GM12874 (cell line): ENCODE measurements around the gene TRAK2.

Experiments used
- TF ChIP-seq, protein P1 (sequence below): IDR thresholded peaks from 2 replicates; pipeline ENCODE4 v1.5.1; 2011; ENCODE audit warnings: low read depth, mild to moderate bottlenecking, control low read depth, low read length, moderate library complexity; ENCODE audit not compliant: insufficient read depth

Gene TRAK2

DNA sequence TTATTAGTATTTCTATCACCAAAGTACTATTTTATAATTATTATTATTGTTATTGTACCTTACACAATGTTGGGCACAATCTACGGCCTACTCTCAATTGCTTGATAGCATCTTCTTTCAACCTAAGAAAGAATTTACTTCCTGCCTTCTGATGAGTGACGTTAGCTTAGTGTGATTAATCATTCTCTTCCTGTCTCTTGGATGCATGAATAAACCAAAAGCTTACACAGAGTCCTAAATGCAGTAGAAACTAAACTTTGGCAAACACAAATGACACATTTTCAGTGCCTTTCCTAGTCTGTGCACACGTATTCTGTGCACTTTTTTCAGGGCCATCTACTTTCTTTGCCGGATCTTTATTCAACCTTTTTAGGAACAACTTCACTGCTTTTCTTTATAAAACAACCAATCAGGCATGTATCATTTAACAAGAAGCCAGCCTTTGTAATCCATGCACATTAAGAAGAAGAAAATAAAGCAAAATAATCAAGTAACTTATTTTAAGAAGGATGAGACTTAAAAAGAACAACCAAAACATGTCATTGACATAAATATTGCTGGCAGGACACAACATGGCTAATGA, 19.1 kb downstream of the TRAK2 start:
- TF ChIP-seq, protein P1, sequence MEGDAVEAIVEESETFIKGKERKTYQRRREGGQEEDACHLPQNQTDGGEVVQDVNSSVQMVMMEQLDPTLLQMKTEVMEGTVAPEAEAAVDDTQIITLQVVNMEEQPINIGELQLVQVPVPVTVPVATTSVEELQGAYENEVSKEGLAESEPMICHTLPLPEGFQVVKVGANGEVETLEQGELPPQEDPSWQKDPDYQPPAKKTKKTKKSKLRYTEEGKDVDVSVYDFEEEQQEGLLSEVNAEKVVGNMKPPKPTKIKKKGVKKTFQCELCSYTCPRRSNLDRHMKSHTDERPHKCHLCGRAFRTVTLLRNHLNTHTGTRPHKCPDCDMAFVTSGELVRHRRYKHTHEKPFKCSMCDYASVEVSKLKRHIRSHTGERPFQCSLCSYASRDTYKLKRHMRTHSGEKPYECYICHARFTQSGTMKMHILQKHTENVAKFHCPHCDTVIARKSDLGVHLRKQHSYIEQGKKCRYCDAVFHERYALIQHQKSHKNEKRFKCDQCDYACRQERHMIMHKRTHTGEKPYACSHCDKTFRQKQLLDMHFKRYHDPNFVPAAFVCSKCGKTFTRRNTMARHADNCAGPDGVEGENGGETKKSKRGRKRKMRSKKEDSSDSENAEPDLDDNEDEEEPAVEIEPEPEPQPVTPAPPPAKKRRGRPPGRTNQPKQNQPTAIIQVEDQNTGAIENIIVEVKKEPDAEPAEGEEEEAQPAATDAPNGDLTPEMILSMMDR, result no peak

DNA sequence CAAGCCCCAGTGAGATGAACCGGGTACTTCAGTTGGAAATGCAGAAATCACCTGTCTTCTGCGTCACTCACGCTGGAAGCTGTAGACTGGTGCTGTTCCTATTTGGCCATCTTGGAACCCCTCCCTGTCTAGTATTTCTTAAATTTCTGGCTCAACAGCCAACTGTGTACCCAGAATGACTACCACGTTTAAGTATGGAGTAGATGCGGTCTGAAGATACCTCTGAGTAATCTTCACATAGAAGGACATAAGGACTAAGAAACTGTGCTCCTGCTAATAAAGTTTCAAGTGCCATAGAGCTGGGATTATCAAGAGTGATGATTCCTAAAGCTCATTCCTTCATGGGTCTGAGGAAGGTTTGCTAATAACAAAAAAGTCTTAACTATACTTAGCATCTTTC, 20.4 kb downstream of the TRAK2 start:
- TF ChIP-seq, protein P1, result no peak

DNA sequence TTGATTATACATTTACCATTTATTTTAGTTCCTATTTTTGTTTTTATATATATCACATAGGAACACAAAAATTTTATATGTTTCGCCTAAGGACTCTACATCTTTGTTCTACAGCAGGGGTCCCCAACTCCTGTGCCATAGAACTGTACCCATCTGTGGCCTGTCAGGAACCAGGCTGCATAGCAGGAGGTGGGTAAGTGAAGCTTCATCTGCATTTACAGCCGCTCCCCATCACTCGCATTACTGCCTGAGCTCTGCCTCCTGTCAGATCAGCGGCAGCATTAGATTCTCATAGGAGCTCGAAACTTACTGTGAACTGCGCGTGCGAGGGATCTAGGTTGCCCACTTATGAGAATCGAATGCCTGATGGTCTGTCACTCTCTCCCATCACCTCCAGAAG, 25.3 kb downstream of the TRAK2 start:
- TF ChIP-seq, protein P1, result no peak

DNA sequence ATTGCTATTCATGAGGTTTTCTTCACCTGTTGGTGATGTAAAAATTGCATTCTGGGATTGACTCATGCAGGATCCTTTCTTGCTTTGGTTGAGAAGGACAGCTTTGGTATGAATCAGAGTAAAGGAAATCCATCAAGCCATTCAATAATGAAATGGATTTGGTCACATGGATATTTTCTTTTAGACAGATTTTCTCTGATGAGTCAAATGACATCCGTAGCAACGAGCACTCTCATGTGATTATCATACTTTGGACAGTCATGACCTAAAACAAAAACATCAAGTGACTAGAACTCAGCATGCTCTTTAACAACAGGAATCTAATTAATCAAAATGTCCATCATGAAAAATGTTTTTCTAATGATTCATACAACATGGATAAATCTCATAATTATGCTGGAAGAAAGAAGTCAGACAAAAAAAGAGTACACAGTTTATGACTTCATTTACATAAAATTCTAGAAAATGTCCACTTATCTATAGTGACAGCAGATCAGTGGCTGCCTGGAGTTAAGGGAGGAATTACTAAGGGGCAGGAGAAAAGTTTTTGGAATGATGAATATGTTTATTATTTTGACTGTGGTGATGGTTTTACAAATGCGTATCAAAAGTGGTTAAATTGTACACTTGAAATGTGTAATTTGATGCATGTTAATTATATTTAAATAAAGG, 30.7 kb downstream of the TRAK2 start:
- TF ChIP-seq, protein P1, result no peak

DNA sequence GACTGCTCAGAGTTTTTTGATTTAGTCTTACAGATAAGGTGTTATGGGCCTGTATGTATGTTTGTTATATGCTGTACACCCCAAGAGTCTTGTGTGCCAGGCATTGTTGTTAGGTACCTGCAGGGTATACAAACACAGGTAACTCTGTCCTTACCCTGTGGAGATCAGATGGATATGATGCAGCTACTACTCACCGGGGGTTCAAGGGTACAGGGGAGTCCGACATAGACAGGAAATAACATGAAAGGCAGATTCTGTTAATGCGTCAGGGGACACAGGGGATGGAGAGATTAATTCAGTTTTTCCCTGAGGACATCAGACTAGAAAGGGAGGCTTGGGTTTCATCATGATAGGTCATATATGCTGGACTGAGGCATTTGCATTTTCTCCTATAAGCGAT, 31.3 kb downstream of the TRAK2 start:
- TF ChIP-seq, protein P1, result no peak

DNA sequence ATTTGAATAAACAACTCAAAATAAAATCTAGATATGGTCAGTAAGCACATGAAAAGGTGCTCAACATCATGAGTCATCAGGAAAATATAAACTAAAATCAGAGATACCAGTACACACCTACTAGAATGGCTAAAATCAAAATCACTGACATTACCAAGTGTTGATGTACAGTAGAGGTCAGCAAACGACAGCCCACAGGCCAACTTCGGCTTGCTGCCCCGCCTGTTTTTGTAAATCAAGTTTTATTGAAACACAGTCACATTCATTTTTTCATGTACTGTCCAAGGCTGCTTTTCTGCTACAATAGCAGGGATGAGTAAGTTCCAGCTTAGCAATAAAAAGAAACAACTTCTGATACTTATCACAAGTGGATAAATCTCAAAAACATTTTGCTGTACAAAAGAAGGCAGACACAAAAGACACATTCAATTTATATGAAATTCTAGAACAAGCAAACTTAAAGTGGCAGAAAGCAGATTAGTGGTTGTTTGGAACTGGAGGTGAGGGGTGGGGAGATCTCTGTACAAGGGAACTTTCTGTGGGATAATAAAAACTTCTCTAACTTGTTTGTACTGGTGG, 32.1 kb downstream of the TRAK2 start:
- TF ChIP-seq, protein P1, result no peak

DNA sequence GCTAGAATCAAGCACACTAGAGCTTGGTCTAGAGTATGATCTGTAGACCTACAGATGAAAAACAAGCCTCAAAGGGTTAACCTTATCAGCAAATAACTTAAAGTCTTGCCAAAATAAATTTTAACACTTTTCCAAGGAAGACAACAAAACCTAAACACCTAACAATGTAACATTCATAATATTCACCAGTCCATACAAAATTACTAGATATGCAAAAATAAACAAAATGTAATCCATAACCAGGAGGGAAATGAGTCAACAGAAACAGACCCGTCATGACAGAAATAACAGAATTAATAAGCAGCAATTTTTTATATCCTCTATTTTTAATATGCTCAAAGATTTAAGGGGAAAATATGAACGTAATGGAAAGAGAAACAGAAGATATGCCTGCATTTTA, 36.1 kb downstream of the TRAK2 start:
- TF ChIP-seq, protein P1, result no peak
